OCI-M2 (cell line): ENCODE measurements around the gene PKP4.

Source experiments
- DNase-seq: peaks from one replicate; lab custom pipeline; 2025; ENCODE audit not compliant: unreplicated experiment; lab: John Stamatoyannopoulos, UW

PKP4 gene

DNA sequence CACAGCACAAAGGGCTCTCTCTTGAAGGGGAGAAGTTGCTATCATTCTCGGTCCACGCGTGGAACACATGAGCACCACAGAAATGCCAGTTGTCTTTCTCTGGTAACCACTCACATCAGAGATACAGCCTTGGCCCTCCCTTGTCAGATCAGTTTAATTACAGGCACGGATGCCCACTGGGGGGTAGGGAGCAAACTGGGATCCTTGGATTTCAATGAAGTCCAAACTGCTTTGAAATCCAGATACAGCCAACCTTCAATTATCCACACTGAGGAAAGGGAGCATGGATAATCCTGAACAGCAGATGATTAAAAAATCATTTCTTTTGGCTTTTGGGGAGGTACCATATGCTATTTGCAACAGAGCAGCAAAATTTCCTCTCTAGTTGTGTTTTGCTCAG, 274.6 kb downstream of the PKP4 start:
- no peak for DNase-seq
